BLaER1 (cell line): ENCODE data around the gene CD109.

Experiments
- H3K27ac ChIP-seq: shearing (Covaris generic); formaldehyde crosslinking; 2 replicates; pipeline ENCODE4 v1.8.1; 2022
- H3K27me3 ChIP-seq: shearing (Covaris generic); formaldehyde crosslinking; 2 replicates; pipeline ENCODE4 v1.8.1; 2022
- H3K36me3 ChIP-seq: shearing (Covaris generic); formaldehyde crosslinking; 2 replicates; pipeline ENCODE4 v1.8.1; 2022
- H3K4me1 ChIP-seq: shearing (Covaris generic); formaldehyde crosslinking; 2 replicates; pipeline ENCODE4 v1.8.1; 2022
- H3K4me2 ChIP-seq: shearing (Covaris generic); formaldehyde crosslinking; 2 replicates; pipeline ENCODE4 v1.8.1; 2022
- H3K4me3 ChIP-seq: shearing (Covaris generic); formaldehyde crosslinking; 2 replicates; pipeline ENCODE4 v1.8.1; 2022
- H3K9ac ChIP-seq: shearing (Covaris generic); formaldehyde crosslinking; 2 replicates; pipeline ENCODE4 v1.8.1; 2022
- H3K9me3 ChIP-seq: shearing (Covaris generic); formaldehyde crosslinking; 2 replicates; pipeline ENCODE4 v1.8.1; 2022
- H4K20me1 ChIP-seq: shearing (Covaris generic); formaldehyde crosslinking; 2 replicates; pipeline ENCODE4 v1.8.1; 2022
- Cebpa-rat ChIP-seq: shearing (Covaris generic); IDR thresholded peaks from 2 replicates; pipeline ENCODE4 v1.8.1; 2022

CD109 gene

DNA sequence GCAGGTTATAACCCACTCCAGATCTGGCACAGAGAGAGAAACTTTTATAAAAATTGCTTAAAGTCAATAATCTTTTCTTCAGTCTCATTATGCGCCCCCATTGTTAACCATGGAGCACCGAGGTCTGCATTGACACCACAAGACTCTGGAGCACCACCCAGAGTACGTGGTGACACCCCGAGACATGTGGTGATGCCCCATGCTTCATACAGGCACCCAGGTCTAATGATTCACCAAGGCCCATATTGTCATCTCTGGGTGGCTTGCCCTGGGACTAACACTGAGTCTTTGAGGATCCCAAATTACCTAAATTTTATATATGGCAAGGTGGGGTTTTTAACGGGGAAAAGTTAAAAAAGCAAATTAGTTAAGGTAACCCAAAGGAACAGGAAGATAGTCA is 31.1 kb downstream of the CD109 start:
- H3K9ac ChIP-seq = no peak overlapping the region
- no peak overlapping the region for H3K27ac ChIP-seq
- no peaks in the 10 kb centered on the region for H3K27me3 ChIP-seq
- H3K36me3 ChIP-seq = no peaks in the 10 kb centered on the region
- no peaks in the 10 kb centered on the region for H3K9me3 ChIP-seq
- no peaks in the 10 kb centered on the region for H4K20me1 ChIP-seq
- H3K4me3 ChIP-seq = no peak overlapping the region
- no peak overlapping the region for H3K4me2 ChIP-seq
- peaks cover 22% of the 10 kb centered on the region for H3K4me1 ChIP-seq
- no peak for TF ChIP-seq Cebpa-rat

DNA sequence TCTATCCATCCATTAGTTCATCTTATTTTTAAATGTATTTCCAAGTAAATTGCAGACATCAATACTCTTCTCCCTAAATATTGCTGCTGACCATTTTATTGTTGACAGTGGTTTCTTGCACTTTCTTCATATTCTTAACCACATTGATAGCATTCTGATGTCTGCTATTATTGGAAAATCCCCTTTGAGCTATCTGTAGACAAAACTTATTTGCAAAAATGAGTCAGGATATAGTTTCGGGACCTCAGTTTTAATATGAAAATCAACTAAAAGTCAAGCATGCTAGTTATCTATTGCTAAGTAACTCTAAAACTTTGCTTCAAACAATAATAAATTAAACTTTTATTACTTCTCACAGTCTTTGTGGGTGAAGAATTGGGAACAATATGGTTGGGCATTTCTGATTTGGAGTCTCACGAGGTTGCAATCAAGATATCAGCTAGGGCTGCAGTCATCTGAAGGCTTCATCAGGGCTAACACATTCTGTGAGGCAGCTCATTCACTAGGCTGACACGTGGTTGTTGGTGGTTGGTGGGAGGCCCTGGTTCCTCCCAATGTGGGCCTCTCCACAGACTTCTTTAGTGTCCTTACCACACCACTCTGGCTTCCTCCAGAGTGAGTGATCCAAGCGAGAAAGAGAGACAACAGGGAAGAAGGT is 32.7 kb downstream of the CD109 start:
- Histone ChIP-seq H3K9me3 (no peaks in the 10 kb centered on the region), H3K36me3 (no peaks in the 10 kb centered on the region), H3K4me2 (no peak overlapping the region), H3K4me1 (peaks cover 13% of the 10 kb centered on the region; the same call in 1 of the 2 replicates), H3K27me3 (no peaks in the 10 kb centered on the region), H3K9ac (no peak overlapping the region), H4K20me1 (no peaks in the 10 kb centered on the region), H3K27ac (no peak overlapping the region), H3K4me3 (no peak overlapping the region)
- TF ChIP-seq Cebpa-rat = no peak

DNA sequence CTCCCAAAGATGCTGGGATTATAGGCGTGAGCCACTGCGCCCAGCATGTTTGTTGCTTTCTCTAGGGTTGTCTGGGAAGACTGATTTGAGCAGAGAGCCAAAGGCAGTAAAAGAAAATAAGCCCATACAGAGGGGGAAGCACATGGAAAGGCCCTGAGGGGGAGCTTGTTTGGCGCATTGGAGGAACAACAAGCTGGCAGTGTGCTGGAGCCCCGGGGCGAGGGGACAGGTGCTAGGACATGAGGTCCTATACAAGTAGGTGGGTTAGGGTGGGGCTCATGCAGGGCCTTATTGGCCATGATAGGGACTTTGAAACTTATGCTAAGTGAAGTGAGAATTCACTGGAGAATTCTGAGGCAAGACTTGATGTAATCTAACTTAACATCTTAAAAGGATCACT is 35.3 kb downstream of the CD109 start:
- H3K4me1 ChIP-seq = no peaks in the 10 kb centered on the region
- no peak overlapping the region for H3K9ac ChIP-seq
- TF ChIP-seq Cebpa-rat = no peak
- H3K4me3 ChIP-seq = no peak overlapping the region
- no peak overlapping the region for H3K27ac ChIP-seq
- H3K9me3 ChIP-seq = no peaks in the 10 kb centered on the region
- H3K36me3 ChIP-seq = no peaks in the 10 kb centered on the region
- H3K4me2 ChIP-seq = no peak overlapping the region
- H4K20me1 ChIP-seq = no peaks in the 10 kb centered on the region
- H3K27me3 ChIP-seq = no peaks in the 10 kb centered on the region

DNA sequence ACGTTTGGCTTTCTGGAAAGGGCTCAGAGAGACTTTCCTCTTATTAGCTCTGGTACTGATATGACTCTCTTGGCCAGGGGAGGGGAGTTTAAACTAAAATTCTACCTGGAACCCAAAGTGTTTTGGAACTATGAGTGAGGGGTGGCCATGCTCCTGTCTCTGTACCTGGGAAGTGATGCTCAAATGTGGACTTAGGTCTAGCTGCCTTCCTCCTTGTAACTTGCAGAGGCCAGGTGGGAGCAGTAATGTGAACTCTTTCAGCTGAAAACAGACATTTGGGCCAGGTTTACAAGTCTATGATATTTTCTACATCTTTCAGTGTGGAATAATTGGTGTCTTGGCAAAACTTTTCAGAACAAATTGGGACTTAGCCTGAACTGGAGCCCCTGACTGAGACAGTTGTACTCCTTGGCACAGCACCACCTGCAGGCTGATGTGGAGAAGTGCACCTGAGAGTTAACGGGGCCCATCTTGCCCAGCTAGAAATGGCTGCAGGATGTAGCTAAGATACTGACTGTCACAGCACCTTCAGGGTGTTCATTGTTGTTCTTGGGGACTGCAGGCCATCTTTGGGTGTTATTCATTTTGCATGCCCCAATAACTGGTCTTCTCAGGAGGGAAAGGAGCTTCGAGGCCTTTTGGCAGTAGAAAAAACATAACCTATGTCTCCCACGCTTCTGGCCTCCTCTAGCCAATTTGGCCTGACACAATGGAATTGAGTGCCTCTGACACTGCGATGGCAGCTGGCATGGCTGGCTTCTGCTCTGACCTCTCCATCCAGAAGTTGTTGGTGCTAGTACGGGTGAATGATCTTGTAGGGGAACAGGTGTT is 37.1 kb downstream of the CD109 start:
- H3K27ac ChIP-seq = no peak overlapping the region
- no peak for TF ChIP-seq Cebpa-rat
- H3K27me3 ChIP-seq = no peaks in the 10 kb centered on the region
- no peak overlapping the region for H3K4me2 ChIP-seq
- H3K4me1 ChIP-seq = no peaks in the 10 kb centered on the region
- no peaks in the 10 kb centered on the region for H3K9me3 ChIP-seq
- no peaks in the 10 kb centered on the region for H4K20me1 ChIP-seq
- no peaks in the 10 kb centered on the region for H3K36me3 ChIP-seq
- H3K4me3 ChIP-seq = no peak overlapping the region
- no peak overlapping the region for H3K9ac ChIP-seq

DNA sequence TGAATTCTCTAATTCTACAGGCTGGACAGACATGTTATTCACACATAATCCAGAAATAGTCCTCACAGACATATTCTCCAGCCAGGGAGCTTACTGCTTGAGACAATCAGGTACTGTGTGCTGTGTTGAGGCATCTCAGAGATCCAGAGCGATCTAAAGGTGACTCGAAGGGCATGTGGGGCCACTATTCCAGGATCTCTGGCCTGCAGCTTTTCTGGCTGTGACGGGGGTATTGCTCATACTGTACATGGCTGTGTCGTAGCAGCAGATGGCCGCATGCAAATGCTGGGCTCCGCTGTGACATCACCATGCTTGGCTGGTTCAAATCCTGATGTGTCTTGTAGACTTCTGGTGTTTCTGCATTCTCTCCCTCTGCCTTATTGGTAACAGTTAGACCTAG is 37.8 kb downstream of the CD109 start:
- Histone ChIP-seq H3K27ac (no peak overlapping the region), H3K36me3 (no peaks in the 10 kb centered on the region)
- no peak for TF ChIP-seq Cebpa-rat

DNA sequence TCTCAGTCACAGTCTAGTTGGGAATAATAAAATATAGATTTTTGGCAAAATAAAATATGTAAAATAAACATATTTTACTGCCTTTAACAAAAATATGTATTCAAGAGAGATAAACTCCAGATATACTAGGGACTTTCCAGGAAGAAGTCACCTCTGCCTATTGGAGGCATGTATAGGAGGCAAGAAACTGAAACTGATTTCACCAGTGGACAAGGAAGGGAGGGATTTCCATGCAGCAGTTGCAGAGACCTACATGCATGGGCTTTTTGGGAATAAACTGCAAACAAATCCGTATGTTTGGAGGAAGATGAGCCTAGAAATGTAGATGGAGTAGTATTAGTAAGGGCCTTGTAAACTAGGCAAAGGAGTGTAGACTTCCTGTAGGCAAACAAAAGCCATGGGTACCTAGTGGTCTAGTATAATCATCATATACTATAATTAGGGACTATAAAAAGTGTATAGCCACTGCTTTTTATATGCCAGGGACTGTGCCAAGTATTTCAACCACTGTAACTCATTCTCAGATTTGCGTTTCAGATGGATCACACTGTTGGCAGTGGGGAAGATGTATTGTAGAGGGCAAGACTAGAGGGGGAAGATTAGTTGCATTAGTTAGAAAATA is 38.9 kb downstream of the CD109 start:
- Histone ChIP-seq H3K4me3 (no peak overlapping the region), H3K27me3 (no peaks in the 10 kb centered on the region), H4K20me1 (no peaks in the 10 kb centered on the region), H3K36me3 (no peaks in the 10 kb centered on the region), H3K27ac (no peak overlapping the region), H3K9ac (no peak overlapping the region), H3K4me2 (no peak overlapping the region), H3K9me3 (no peaks in the 10 kb centered on the region), H3K4me1 (no peaks in the 10 kb centered on the region)
- TF ChIP-seq Cebpa-rat = no peak

More for the DNA sequence above, 37.8 kb downstream of the CD109 start:
- Histone ChIP-seq H3K9ac (no peak overlapping the region), H3K4me1 (no peaks in the 10 kb centered on the region), H3K4me2 (no peak overlapping the region), H4K20me1 (no peaks in the 10 kb centered on the region), H3K4me3 (no peak overlapping the region), H3K9me3 (no peaks in the 10 kb centered on the region), H3K27me3 (no peaks in the 10 kb centered on the region)

DNA sequence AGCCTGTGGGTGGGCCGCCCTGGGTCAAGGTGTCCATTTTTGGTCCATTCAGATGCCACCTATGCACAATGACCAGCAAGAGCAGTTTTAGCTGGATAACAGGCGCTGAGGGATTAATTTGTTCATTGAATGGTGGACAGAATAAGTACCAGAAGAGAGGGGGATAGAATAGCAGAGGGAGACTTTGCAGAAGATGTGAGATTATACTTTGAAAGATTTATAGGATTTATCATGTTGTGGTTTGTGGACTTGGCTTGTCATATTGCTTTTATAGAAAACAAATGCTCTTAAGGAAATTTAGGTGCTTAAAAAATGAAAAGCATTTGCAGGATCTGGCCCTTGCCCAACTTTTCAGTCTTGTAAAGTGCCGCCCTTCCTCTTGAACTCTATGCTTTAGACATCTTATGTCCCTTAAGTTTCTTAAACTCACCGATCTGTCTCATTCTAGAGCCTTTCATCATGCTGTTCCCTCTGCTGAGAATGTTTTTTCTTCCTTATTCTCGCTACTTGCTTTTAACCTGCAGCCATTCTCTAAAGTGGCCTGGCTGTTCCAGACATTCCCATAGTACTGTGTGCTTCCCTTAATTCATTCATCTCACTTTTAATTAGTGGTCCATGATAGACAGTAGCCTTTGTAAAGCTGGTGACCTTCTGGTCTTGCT is 42.5 kb downstream of the CD109 start:
- Histone ChIP-seq H3K9ac (no peak overlapping the region), H3K4me3 (no peak overlapping the region), H3K36me3 (no peaks in the 10 kb centered on the region), H3K4me1 (no peaks in the 10 kb centered on the region), H4K20me1 (no peaks in the 10 kb centered on the region), H3K4me2 (no peak overlapping the region), H3K27ac (no peak overlapping the region), H3K9me3 (no peaks in the 10 kb centered on the region), H3K27me3 (no peaks in the 10 kb centered on the region)
- TF ChIP-seq Cebpa-rat = no peak

DNA sequence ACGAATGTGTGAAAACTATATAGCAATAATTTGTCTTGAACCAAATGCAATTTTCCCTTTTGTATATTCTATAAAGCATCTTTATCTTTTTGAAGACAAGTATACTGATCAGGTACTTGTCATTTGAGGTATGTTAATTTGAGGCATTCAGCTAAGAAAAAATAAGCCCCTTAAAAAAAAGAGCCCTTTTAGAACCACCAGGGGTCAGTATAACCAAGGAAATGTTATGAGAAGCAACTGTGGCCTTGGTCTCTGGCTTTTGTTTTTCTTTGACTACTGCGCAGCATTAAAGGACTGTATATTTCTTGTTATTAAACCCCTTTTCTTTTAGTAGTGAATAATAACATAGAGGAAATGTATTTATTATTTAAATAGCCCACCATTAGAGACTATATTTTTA is 43.1 kb downstream of the CD109 start:
- no peak overlapping the region for H3K27ac ChIP-seq
- H4K20me1 ChIP-seq = no peaks in the 10 kb centered on the region
- no peak for TF ChIP-seq Cebpa-rat
- H3K4me2 ChIP-seq = no peak overlapping the region
- H3K36me3 ChIP-seq = no peaks in the 10 kb centered on the region
- no peaks in the 10 kb centered on the region for H3K9me3 ChIP-seq
- H3K9ac ChIP-seq = no peak overlapping the region
- H3K4me1 ChIP-seq = no peaks in the 10 kb centered on the region
- no peaks in the 10 kb centered on the region for H3K27me3 ChIP-seq
- H3K4me3 ChIP-seq = no peak overlapping the region

DNA sequence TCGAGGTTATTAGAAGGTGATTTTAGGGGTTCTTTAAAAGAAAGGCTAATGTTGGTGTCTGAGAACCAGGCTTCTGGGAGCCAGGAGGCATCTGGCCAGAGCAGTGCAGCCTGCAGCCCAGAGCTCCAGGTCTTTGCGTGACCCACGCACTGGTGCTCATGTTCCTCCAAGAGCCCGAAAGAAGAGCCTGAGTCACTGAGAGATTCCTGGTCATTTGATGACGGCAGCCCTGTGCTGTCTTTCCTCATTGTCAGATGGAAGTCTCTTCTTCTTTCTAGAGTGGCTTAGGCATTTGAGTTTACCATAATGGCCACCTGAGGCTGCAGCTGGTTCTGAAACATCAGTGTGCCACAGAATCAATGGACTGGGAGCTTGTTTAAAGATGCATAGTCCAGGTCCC is 46.4 kb downstream of the CD109 start:
- no peaks in the 10 kb centered on the region for H3K27me3 ChIP-seq
- no peak overlapping the region for H3K4me2 ChIP-seq
- H3K4me1 ChIP-seq = no peaks in the 10 kb centered on the region
- no peaks in the 10 kb centered on the region for H3K36me3 ChIP-seq
- no peaks in the 10 kb centered on the region for H4K20me1 ChIP-seq
- no peak for TF ChIP-seq Cebpa-rat
- no peaks in the 10 kb centered on the region for H3K9me3 ChIP-seq
- H3K27ac ChIP-seq = no peak overlapping the region
- no peak overlapping the region for H3K9ac ChIP-seq
- H3K4me3 ChIP-seq = no peak overlapping the region

DNA sequence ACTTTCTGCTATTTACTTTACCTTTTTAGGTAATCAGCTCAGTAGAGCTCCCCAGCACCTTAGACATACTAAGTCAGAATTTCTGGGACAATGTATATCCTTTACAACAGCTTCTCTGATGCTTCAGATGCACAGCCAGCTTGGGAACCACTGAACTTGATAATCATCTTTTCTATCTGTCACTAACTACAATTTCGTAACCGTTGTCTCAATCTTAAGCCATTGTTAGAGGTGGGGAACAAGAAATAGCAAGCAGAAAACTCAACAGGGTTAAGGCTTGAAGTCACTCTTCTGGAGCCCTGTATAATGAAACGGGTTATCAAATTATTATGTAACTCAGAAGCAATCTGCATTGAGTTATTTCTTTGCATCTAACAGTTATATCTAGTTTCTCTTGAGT is 47.1 kb downstream of the CD109 start:
- Histone ChIP-seq H3K27me3 (no peaks in the 10 kb centered on the region), H3K9me3 (no peaks in the 10 kb centered on the region), H4K20me1 (no peaks in the 10 kb centered on the region), H3K27ac (no peak overlapping the region), H3K4me3 (no peak overlapping the region), H3K4me1 (no peaks in the 10 kb centered on the region), H3K9ac (no peak overlapping the region), H3K4me2 (no peak overlapping the region), H3K36me3 (no peaks in the 10 kb centered on the region)
- no peak for TF ChIP-seq Cebpa-rat
